Stimulated activated CD8-positive, alpha-beta memory T cell treated with anti-CD3 and anti-CD28 coated beads, Interleukin-4, amount 100 ng/mL, for 24 hours (primary cell): ENCODE measurements around the gene MYBPC2.
A peak's percentile ranks its signal among the peaks of the same experiment; 100 is the strongest.

Source experiments
- DNase-seq: peaks from one replicate; pipeline ENCODE4 v3.0.0-alpha.2; 2020; ENCODE audit warnings: low read depth

MYBPC2 gene

GRCh38 chr19:50500753-50501151 is 68.1 kb downstream of the MYBPC2 start:
- DNase-seq = no peak

- DNase-seq = no peak
Observed at GRCh38 chr19:50501186-50501567, 68.5 kb downstream of the MYBPC2 start.

- DNase-seq = no peak
Observed at GRCh38 chr19:50501568-50502475, 69.1 kb downstream of the MYBPC2 start.

GRCh38 chr19:50505856-50506611 is 73.3 kb downstream of the MYBPC2 start:
- DNase-seq = no peak

- no peak for DNase-seq
Observed at GRCh38 chr19:50506700-50507099, 74.0 kb downstream of the MYBPC2 start.

- DNase-seq = no peak
Observed at GRCh38 chr19:50507376-50507775, 74.7 kb downstream of the MYBPC2 start.

GRCh38 chr19:50508843-50509190 is 76.1 kb downstream of the MYBPC2 start:
- DNase-seq = no peak

GRCh38 chr19:50509366-50509765 is 76.7 kb downstream of the MYBPC2 start:
- DNase-seq = no peak

- DNase-seq = no peak
Observed at GRCh38 chr19:50510121-50510670, 77.5 kb downstream of the MYBPC2 start.

- DNase-seq = no peak
Observed at GRCh38 chr19:50510700-50511068, 78.0 kb downstream of the MYBPC2 start.

- DNase-seq = peak; percentile 94
Observed at GRCh38 chr19:50511069-50511822, 78.6 kb downstream of the MYBPC2 start, which contains the start of gene JOSD2. Gene JOSD2 (minus strand): TSS chr19:50511191. CDS start chr19:50510431, 760 bp downstream.

GRCh38 chr19:50512112-50512998 is 79.7 kb downstream of the MYBPC2 start:
- DNase-seq = no peak

- DNase-seq = no peak
Observed at GRCh38 chr19:50512999-50513745, 80.5 kb downstream of the MYBPC2 start.

- no peak for DNase-seq
Observed at GRCh38 chr19:50513746-50514345, 81.2 kb downstream of the MYBPC2 start, which contains the start of gene ASPDH. Gene ASPDH (minus strand): TSS chr19:50513913. CDS start chr19:50513823, 90 bp downstream.

GRCh38 chr19:50514346-50515167 is 81.9 kb downstream of the MYBPC2 start:
- DNase-seq = no peak

GRCh38 chr19:50515168-50515561 is 82.5 kb downstream of the MYBPC2 start:
- DNase-seq = no peak
